ENCODE data around the gene TCTN3. TPM values are rescaled to one million over a fixed set of nuclear protein-coding genes. Genes with fewer than 3 reads are reported as not detected.

The TCTN3 gene
- total and polyA plus RNA-seq, 4 donors = 15.1 to 18.3 (median 17.3) TPM

DNA sequence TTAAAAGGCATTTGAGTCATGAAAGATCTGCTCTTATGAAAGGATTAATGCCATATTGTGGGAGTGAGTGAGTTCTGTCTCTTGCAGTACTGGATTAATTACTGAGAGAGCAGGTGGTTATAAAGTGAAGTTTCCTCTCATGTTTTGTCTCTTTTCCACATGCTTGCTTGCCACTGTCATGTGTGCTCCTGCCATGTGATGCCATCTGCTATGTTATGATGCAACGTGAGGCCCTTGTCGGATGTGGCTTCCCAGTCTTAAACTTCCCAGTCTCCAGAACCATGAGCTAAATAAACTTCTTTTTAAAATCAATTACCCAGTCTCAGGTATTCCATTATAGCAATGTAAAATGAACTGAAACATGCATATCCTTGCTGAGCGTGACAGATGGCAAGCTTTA lies 22.7 kb upstream of the TCTN3 start:
- no peaks in the 10 kb centered on the region for H3K4me1 ChIP-seq (ENCODE audit: control insufficient read depth in 4 of 4, insufficient read depth in 4 of 4, low read length in 3 of 4)
- no peak for TF ChIP-seq RAD21 (IDR thresholded peaks at IDR 0.05)
- no peak for TF ChIP-seq HNF4A (conservative IDR thresholded peaks at IDR 0.05)
- TF ChIP-seq FOXA2 (IDR thresholded peaks at IDR 0.05) = no peak
- no peak for TF ChIP-seq ZBTB33 (IDR thresholded peaks at IDR 0.05)
- no peak for TF ChIP-seq JUND (IDR thresholded peaks at IDR 0.05)
- TF ChIP-seq TAF1 (conservative IDR thresholded peaks at IDR 0.05) = no peak
- TF ChIP-seq, protein P1, sequence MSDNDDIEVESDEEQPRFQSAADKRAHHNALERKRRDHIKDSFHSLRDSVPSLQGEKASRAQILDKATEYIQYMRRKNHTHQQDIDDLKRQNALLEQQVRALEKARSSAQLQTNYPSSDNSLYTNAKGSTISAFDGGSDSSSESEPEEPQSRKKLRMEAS (IDR thresholded peaks at IDR 0.05) = no peak
- TF ChIP-seq YY1 (IDR thresholded peaks at IDR 0.05) = no peak
- TF ChIP-seq GABPA (IDR thresholded peaks at IDR 0.05 in 1 of 2, conservative IDR thresholded peaks at IDR 0.05 in 1 of 2) = no peak
- H3K9me3 ChIP-seq (ENCODE audit: control insufficient read depth in 4 of 4, low read length in 3 of 4) = no peaks in the 10 kb centered on the region
- DNase-seq (ENCODE audit: low spot score) = no peak
- H3K4me3 ChIP-seq (ENCODE audit: low read depth in 1 of 3, low read length in 3 of 3) = no peak overlapping the region
- no peaks in the 10 kb centered on the region for H3K36me3 ChIP-seq (ENCODE audit: control insufficient read depth in 4 of 4, insufficient read depth in 3 of 4, low read depth in 1 of 4, low read length in 3 of 4)
- 92% methylated on average over 3 of the region's 3 CpGs for WGBS
- H3K27ac ChIP-seq (ENCODE audit: low read depth in 1 of 2, low read length in 2 of 2) = no peak overlapping the region
- H3K9ac ChIP-seq (ENCODE audit: low read depth in 1 of 2, low read length in 2 of 2) = no peak overlapping the region
- H3K27me3 ChIP-seq (ENCODE audit: control insufficient read depth in 4 of 4, insufficient read depth in 4 of 4, low read length in 3 of 4) = no peaks in the 10 kb centered on the region

GRCh38 chr10:95711492-95711891 lies 17.8 kb upstream of the TCTN3 start:
- H3K9me3 ChIP-seq (ENCODE audit: control insufficient read depth in 4 of 4, low read length in 3 of 4) = peaks cover 0 to 2% (median under 1%) of the 10 kb centered on the region in 4 donors
- TF ChIP-seq RXRA (IDR thresholded peaks at IDR 0.05) (no peak), SP1 (IDR thresholded peaks at IDR 0.05) (no peak), HNF4A (conservative IDR thresholded peaks at IDR 0.05) (no peak), TAF1 (conservative IDR thresholded peaks at IDR 0.05) (no peak), FOXA1 (IDR thresholded peaks at IDR 0.05) (no peak), YY1 (IDR thresholded peaks at IDR 0.05) (no peak), EGR1 (IDR thresholded peaks at IDR 0.05; ENCODE audit: low read depth in 2 of 2) (no peak), RAD21 (IDR thresholded peaks at IDR 0.05) (no peak)
- TF ChIP-seq, protein P1 (IDR thresholded peaks at IDR 0.05) = no peak
- no peak overlapping the region for H3K9ac ChIP-seq (ENCODE audit: low read depth in 1 of 2, low read length in 2 of 2)
- no peak overlapping the region for H3K27ac ChIP-seq (ENCODE audit: low read depth in 1 of 2, low read length in 2 of 2)
- no peaks in the 10 kb centered on the region for H3K36me3 ChIP-seq (ENCODE audit: control insufficient read depth in 4 of 4, insufficient read depth in 3 of 4, low read depth in 1 of 4, low read length in 3 of 4)
- no peak for DNase-seq (ENCODE audit: low spot score)
- WGBS = 93% methylated on average over 4 of the region's 4 CpGs
- no peaks in the 10 kb centered on the region for H3K4me1 ChIP-seq (ENCODE audit: control insufficient read depth in 4 of 4, insufficient read depth in 4 of 4, low read length in 3 of 4)
- H3K4me3 ChIP-seq (ENCODE audit: low read depth in 1 of 3, low read length in 3 of 3) = no peak overlapping the region
- H3K27me3 ChIP-seq (ENCODE audit: control insufficient read depth in 4 of 4, insufficient read depth in 4 of 4, low read length in 3 of 4) = no peaks in the 10 kb centered on the region

- TF ChIP-seq YY1 (IDR thresholded peaks at IDR 0.05) = no peak
- no peak for TF ChIP-seq NR2F2 (IDR thresholded peaks at IDR 0.05)
- no peak for TF ChIP-seq JUND (IDR thresholded peaks at IDR 0.05)
- TF ChIP-seq FOXA2 (IDR thresholded peaks at IDR 0.05) = no peak
- TF ChIP-seq TAF1 (conservative IDR thresholded peaks at IDR 0.05) = no peak
- no peak for TF ChIP-seq FOXA1 (IDR thresholded peaks at IDR 0.05)
- no peak for TF ChIP-seq GABPA (IDR thresholded peaks at IDR 0.05 in 1 of 2, conservative IDR thresholded peaks at IDR 0.05 in 1 of 2)
- no peak overlapping the region for H3K27ac ChIP-seq (ENCODE audit: low read depth in 1 of 2, low read length in 2 of 2)
- no peaks in the 10 kb centered on the region for H3K36me3 ChIP-seq (ENCODE audit: control insufficient read depth in 4 of 4, insufficient read depth in 3 of 4, low read depth in 1 of 4, low read length in 3 of 4)
- H3K4me3 ChIP-seq (ENCODE audit: low read depth in 1 of 3, low read length in 3 of 3) = no peak overlapping the region
- 87% methylated on average over 7 of the region's 7 CpGs for WGBS
- no peaks in the 10 kb centered on the region for H3K27me3 ChIP-seq (ENCODE audit: control insufficient read depth in 4 of 4, insufficient read depth in 4 of 4, low read length in 3 of 4)
- DNase-seq (ENCODE audit: low spot score) = no peak
- no peak overlapping the region for H3K9ac ChIP-seq (ENCODE audit: low read depth in 1 of 2, low read length in 2 of 2)
- peaks cover 0 to 3% (median 2%) of the 10 kb centered on the region in 4 donors for H3K9me3 ChIP-seq (ENCODE audit: control insufficient read depth in 4 of 4, low read length in 3 of 4)
- no peaks in the 10 kb centered on the region for H3K4me1 ChIP-seq (ENCODE audit: control insufficient read depth in 4 of 4, insufficient read depth in 4 of 4, low read length in 3 of 4)
Measured at GRCh38 chr10:95706990-95707389, 13.3 kb upstream of the TCTN3 start.
